K562 (cell line): ENCODE results near the gene HIPK2. TPM values are rescaled to one million over a fixed set of nuclear protein-coding genes. Genes with fewer than 3 reads are reported as not detected.

ENCODE experiments used
- ATAC-seq: fragments of 200-7000 bp; cut with Tn5 transposase; 3 replicates; pipeline ENCODE4 v1.9.1; 2020; ENCODE audit warnings: moderate library complexity
- BruUV-seq: library from RNA; stranded (reverse); fragments of 400-500 nt; replicated peaks from 2 replicates; lab custom pipeline; 2021; lab: Mats Ljungman, UMichigan
- CTCF ChIA-PET: fragments of 300-600 bp; formaldehyde crosslinking; extraction: SDS; loops from one replicate; lab custom pipeline; 2021; ENCODE audit warnings: low intra/inter-chr PET ratio; lab: Yijun Ruan, JAX
- POLR2A ChIA-PET: fragments of 300-600, 350-650 bp; sonication (Branson Sonifier 250); formaldehyde crosslinking; extraction: SDS; loops from one replicate; lab custom pipeline; 2021; ENCODE audit warnings: antibody characterized with exemption, inconsistent platforms; lab: Yijun Ruan, JAX
- DNase-seq, 4 experiments: peaks; one replicate each; pipeline versions ENCODE4 v3.0.0 to v3.0.0-alpha.2; 2011 to 2018; ENCODE audit warnings: low spot score in 3 of 4, mixed read lengths in 3 of 4; ENCODE audit errors: extremely low read depth in 1 of 4
- FAIRE-seq: peaks from 2 replicates; lab custom pipeline; 2011; peaks lifted over from hg19 to GRCh38; lab: Jason Lieb, UNC
- H2AFZ ChIP-seq: 2 replicates; pipeline ENCODE4 v1.6.0; 2011; ENCODE audit warnings: low read depth, low read length, control low read depth, inconsistent platforms
- H3K27ac ChIP-seq: fragments of 200-600 bp; 3 replicates; pipeline ENCODE4 v1.8.0; 2011; ENCODE audit warnings: low read depth, mild to moderate bottlenecking, control low read depth, inconsistent platforms, low read length, moderate library complexity, mixed read lengths; ENCODE audit errors: extremely low read depth
- H3K27me3 ChIP-seq, 2 experiments: fragments of 300-600 bp in 1 of 2; 2 replicates in 1 of 2; 3 replicates in 1 of 2; pipeline versions ENCODE4 v1.6.0 to v1.8.0; 2011; ENCODE audit warnings: inconsistent platforms in 2 of 2, low read length in 2 of 2, mild to moderate bottlenecking in 1 of 2, mixed read lengths in 1 of 2, moderate library complexity in 1 of 2; ENCODE audit not compliant: control insufficient read depth in 2 of 2, insufficient read depth in 2 of 2
- H3K36me3 ChIP-seq: fragments of 300-600 bp; 3 replicates; pipeline ENCODE4 v1.8.0; 2011; ENCODE audit warnings: mild to moderate bottlenecking, low read length, inconsistent platforms; ENCODE audit not compliant: control insufficient read depth, insufficient read depth
- H3K4me1 ChIP-seq, 2 experiments: fragments of 200-600 bp in 1 of 2; replicated peaks in 1 of 2; 2 replicates in 1 of 2; 3 replicates in 1 of 2; pipeline versions ENCODE4 v1.5.1 to v1.8.0; 2011; ENCODE audit warnings: inconsistent platforms in 2 of 2, low read length in 2 of 2, mild to moderate bottlenecking in 1 of 2, mixed read lengths in 1 of 2, moderate library complexity in 1 of 2; ENCODE audit not compliant: control insufficient read depth in 2 of 2, insufficient read depth in 2 of 2
- H3K4me2 ChIP-seq: 2 replicates; pipeline ENCODE4 v1.6.1; 2011; ENCODE audit warnings: low read length, control low read depth, inconsistent platforms, mixed read lengths; ENCODE audit not compliant: insufficient read depth
- H3K4me3 ChIP-seq: fragments of 200-600 bp; sonication (generic), shearing (Covaris generic); 2 replicates; pipeline ENCODE4 v1.5.1; 2016; ENCODE audit warnings: control low read depth, inconsistent platforms
- H3K79me2 ChIP-seq: fragments of 200-600 bp; 3 replicates; pipeline ENCODE4 v1.8.0; 2011; ENCODE audit warnings: low read length, inconsistent platforms; ENCODE audit not compliant: control insufficient read depth, insufficient read depth
- H3K9ac ChIP-seq, 2 experiments: 2 replicates each; pipeline versions ENCODE4 v1.6.0 to v1.6.1; 2011; ENCODE audit warnings: low read depth in 2 of 2, low read length in 2 of 2, control low read depth in 1 of 2, inconsistent platforms in 1 of 2, mild to moderate bottlenecking in 1 of 2, mixed read lengths in 1 of 2; ENCODE audit not compliant: insufficient read depth in 1 of 2
- H3K9me1 ChIP-seq: one replicate; pipeline ENCODE4 v1.6.0; 2011; ENCODE audit warnings: inconsistent platforms, mild to moderate bottlenecking, low read length, moderate library complexity; ENCODE audit not compliant: control insufficient read depth, insufficient read depth
- H3K9me3 ChIP-seq: replicated peaks from 2 replicates; pipeline ENCODE4 v1.5.1; 2011; ENCODE audit warnings: low read depth, low read length, inconsistent platforms; ENCODE audit not compliant: control insufficient read depth, insufficient read depth
- H4K20me1 ChIP-seq: replicated peaks from 2 replicates; pipeline ENCODE4 v1.6.1; 2011; ENCODE audit warnings: low read length, inconsistent platforms, mixed read lengths; ENCODE audit not compliant: control insufficient read depth, insufficient read depth
- HNRNPL ChIP-seq: fragments of 200-400 bp; formaldehyde crosslinking; IDR thresholded peaks from 2 replicates; pipeline ENCODE4 v1.6.1; 2017; ENCODE audit warnings: low read depth, mild to moderate bottlenecking, low read length
- WGBS: fragments of 100-300 bp; shearing (Covaris generic); methylation state at CpG from one replicate; pipeline ENCODE4 v1.1.6; 2016; ENCODE audit warnings: low coverage, mixed read lengths; ENCODE audit not compliant: insufficient coverage; ENCODE audit errors: missing lambda C conversion rate; 5-methylcytosine and 5-hydroxymethylcytosine counted together
- in situ Hi-C: fragments of 300-500 bp; cut with MboI; formaldehyde crosslinking; loops from 4 replicates; pipeline ENCODE4 v1.15.0; 2018; ENCODE audit warnings: inconsistent platforms, mixed read lengths
- intact Hi-C: fragments of 100-400 bp; cut with micrococcal nuclease; formaldehyde crosslinking; loops from 2 replicates; pipeline ENCODE4 v1.14.2; 2022
- polyA plus RNA-seq, 8 experiments: library from polyadenylated mRNA; depleted of rRNA in 4 of 8; stranded (reverse) in 5 of 8; unstranded in 3 of 8; fragments of >200 nt; fragmentation: Nextera tagmentation in 2 of 8; fragmentation: Illumina TruSeq in 1 of 8; extraction: Ambion mirVana in 2 of 8; extraction: Trizol in 1 of 8; gene quantifications; 2 replicates each; pipeline versions ENCODE4 v1.2.1 to v1.2.3, GENCODE V29; 2011 to 2014; ENCODE audit warnings: inconsistent platforms in 1 of 8, missing spikeins in 1 of 8
- total RNA-seq, 7 experiments: library from RNA; depleted of rRNA in 6 of 7; stranded (reverse); fragments of >200 nt in 6 of 7; fragmentation: Illumina TruSeq in 2 of 7; extraction: Trizol in 2 of 7; gene quantifications; 2 replicates each; pipeline versions ENCODE4 v1.2.1 to v1.2.3, GENCODE V29; 2011 to 2021; ENCODE audit warnings: low replicate concordance in 1 of 7

HIPK2 gene
- total and polyA plus RNA-seq, 9 of the 15 experiments (the other 6 are each of a cell fraction or from before 2014, with no cell fraction given) = 0.69 to 19.8 (median 5.1) TPM

DNA sequence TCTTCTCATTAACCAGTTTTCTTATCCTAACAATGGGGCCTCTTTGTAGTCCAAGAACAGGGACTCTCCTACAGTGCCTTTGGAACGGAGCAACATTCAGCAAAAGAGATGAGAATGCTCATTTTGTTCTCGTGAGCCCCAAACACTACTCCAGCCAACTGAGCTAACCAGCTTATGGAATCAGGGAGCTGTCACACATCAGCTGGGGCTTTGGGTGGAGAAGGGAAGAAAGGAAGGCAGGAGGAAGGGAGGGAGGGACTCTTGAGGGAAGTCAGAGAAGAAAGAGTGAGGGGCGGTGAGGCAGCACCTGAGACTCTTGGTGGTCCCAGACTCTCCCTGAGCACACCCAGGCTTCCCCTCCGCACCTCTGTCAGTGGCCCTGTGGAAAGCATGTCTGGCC is 131.2 kb downstream of the HIPK2 start:
- H2AFZ ChIP-seq = no peak overlapping the region
- no peak overlapping the region for H3K27ac ChIP-seq
- in situ Hi-C loops = loop anchor here (10.0 kb wide), 1 partner anchor 678 kb away; no protein-coding TSS in a partner anchor
- ChIA-PET POLR2A (interaction anchor here (0.9 to 1.6 kb wide), 8 partner anchors 10 to 359 kb away, joined by 3 to 5 read pairs (median 3); no protein-coding TSS in a partner anchor), CTCF (interaction anchor here (0.6 to 4.5 kb wide), 5 partner anchors 23 to 680 kb away, joined by 3 to 92 read pairs (median 5); no protein-coding TSS in a partner anchor)
- FAIRE-seq = no peak
- intact Hi-C loops = loop anchor here (1.0 to 2.0 kb wide), 5 partner anchors 54 to 680 kb away; partner anchors contain the start of gene HIPK2
- H3K79me2 ChIP-seq = no peaks in the 10 kb centered on the region
- no peak overlapping the region for H3K4me2 ChIP-seq
- H3K4me3 ChIP-seq = no peak overlapping the region
- WGBS = 72% methylated on average over 4 of the region's 4 CpGs
- no peak for TF ChIP-seq HNRNPL
- peaks cover 3% of the 10 kb centered on the region for H3K9me1 ChIP-seq
- no peak for DNase-seq
- H3K9me3 ChIP-seq = no peaks in the 10 kb centered on the region
- H4K20me1 ChIP-seq = peaks cover 7% of the 10 kb centered on the region; the same call in 1 of the 2 replicates
- BruUV-seq = no TSS peak
- H3K9ac ChIP-seq = no peak overlapping the region
- no peak for ATAC-seq
- H3K4me1 ChIP-seq = peaks cover 0 to 3% of the 10 kb centered on the region in 2 experiments; a peak in 2 of 5 replicates
- peaks cover 0 to 5% of the 10 kb centered on the region in 2 experiments; a peak in 1 of 5 replicates for H3K27me3 ChIP-seq
- H3K36me3 ChIP-seq = no peaks in the 10 kb centered on the region; the same call in 2 of the 3 replicates
